PFSK-1 (cell line): ENCODE measurements around the gene LEFTY2.

Source experiments
- FOXP2 ChIP-seq: optimal IDR thresholded peaks from 2 replicates; pipeline ENCODE3; 2011; ENCODE audit warnings: borderline replicate concordance, control low read depth, inconsistent platforms; ENCODE audit not compliant: insufficient read depth; ENCODE audit errors: extremely low read length, extremely low read depth
- POLR2AphosphoS5 ChIP-seq: IDR thresholded peaks from 2 replicates; pipeline ENCODE4 v1.6.1; 2012; ENCODE audit warnings: low read depth, mild to moderate bottlenecking, control low read depth, low read length, moderate library complexity
- REST ChIP-seq, 2 experiments: IDR thresholded peaks; 2 replicates each; pipeline versions ENCODE4 v1.6.1 to v1.8.0; 2011 to 2012; ENCODE audit warnings: low read depth in 2 of 2, low read length in 2 of 2, control low read depth in 1 of 2, inconsistent platforms in 1 of 2, mild to moderate bottlenecking in 1 of 2, moderate library complexity in 1 of 2; ENCODE audit not compliant: insufficient read depth in 1 of 2
- SIN3A ChIP-seq: IDR thresholded peaks from 2 replicates; pipeline ENCODE4 v1.6.1; 2012; ENCODE audit warnings: mild to moderate bottlenecking, low read length, moderate library complexity, borderline replicate concordance; ENCODE audit not compliant: insufficient read depth
- TAF1 ChIP-seq: IDR thresholded peaks from 2 replicates; pipeline ENCODE4 v1.6.1; 2012; ENCODE audit warnings: low read length, control low read depth, borderline replicate concordance; ENCODE audit not compliant: insufficient read depth

LEFTY2 gene

GRCh38 chr1:225958041-225958440 lies 17.0 kb upstream of the LEFTY2 start:
- no peak for TF ChIP-seq POLR2AphosphoS5
- no peak for TF ChIP-seq TAF1
- no peak for TF ChIP-seq SIN3A
- TF ChIP-seq FOXP2: no peak
- no peak for TF ChIP-seq REST (IDR thresholded peaks at IDR 0.05; ENCODE audit: insufficient read depth in 1 of 2, low read depth in 2 of 2, low read length in 2 of 2)

- TF ChIP-seq TAF1 (no peak), SIN3A (no peak), POLR2AphosphoS5 (no peak), FOXP2 (no peak), REST (IDR thresholded peaks at IDR 0.05; ENCODE audit: insufficient read depth in 1 of 2, low read depth in 2 of 2, low read length in 2 of 2) (no peak)
These were observed 13.7 kb upstream of the LEFTY2 start for GRCh38 chr1:225954753-225955152.

- TF ChIP-seq FOXP2 (no peak), POLR2AphosphoS5 (no peak), SIN3A (no peak), REST (IDR thresholded peaks at IDR 0.05; ENCODE audit: insufficient read depth in 1 of 2, low read depth in 2 of 2, low read length in 2 of 2) (no peak), TAF1 (no peak)
These were observed 12.3 kb upstream of the LEFTY2 start for GRCh38 chr1:225953315-225953714.

- TF ChIP-seq TAF1: no peak
- no peak for TF ChIP-seq REST (IDR thresholded peaks at IDR 0.05; ENCODE audit: insufficient read depth in 1 of 2, low read depth in 2 of 2, low read length in 2 of 2)
These were observed 10.0 kb upstream of the LEFTY2 start for GRCh38 chr1:225950905-225951497.

GRCh38 chr1:225949041-225949440 lies 8.0 kb upstream of the LEFTY2 start:
- TF ChIP-seq TAF1: no peak
- TF ChIP-seq REST (IDR thresholded peaks at IDR 0.05; ENCODE audit: insufficient read depth in 1 of 2, low read depth in 2 of 2, low read length in 2 of 2): no peak
- no peak for TF ChIP-seq FOXP2
- no peak for TF ChIP-seq POLR2AphosphoS5
- no peak for TF ChIP-seq SIN3A
